CMK (cell line): ENCODE results near the gene DCST1.
A peak's percentile ranks its signal among the peaks of the same experiment; 100 is the strongest.

ENCODE experiments used
- DNase-seq: peaks from one replicate; pipeline ENCODE4 v3.0.0-alpha.2; 2010; ENCODE audit warnings: low read depth

DCST1 gene

GRCh38 chr1:155075535-155075934 lies 41.9 kb downstream of the DCST1 start:
- DNase-seq, result no peak

DNA sequence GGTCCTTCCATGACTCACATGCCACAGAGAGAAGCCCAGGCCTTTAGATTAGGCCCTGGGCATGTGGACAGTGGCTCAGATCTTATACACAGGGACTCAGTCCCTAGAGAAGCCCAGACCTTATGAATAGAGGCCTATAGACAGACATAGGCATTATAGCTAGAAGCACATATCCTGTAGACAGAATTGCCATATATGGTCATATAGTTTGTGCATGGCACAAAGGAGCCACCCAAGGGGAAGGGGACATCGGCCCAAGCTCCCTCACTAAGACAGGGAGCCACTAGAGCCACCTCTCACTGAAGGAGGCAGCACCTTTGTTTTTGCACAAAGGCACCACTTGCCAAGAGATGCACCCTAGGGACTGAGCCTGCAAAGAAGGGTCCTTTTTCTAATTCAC lies 42.7 kb downstream of the DCST1 start:
- DNase-seq, result no peak

DNA sequence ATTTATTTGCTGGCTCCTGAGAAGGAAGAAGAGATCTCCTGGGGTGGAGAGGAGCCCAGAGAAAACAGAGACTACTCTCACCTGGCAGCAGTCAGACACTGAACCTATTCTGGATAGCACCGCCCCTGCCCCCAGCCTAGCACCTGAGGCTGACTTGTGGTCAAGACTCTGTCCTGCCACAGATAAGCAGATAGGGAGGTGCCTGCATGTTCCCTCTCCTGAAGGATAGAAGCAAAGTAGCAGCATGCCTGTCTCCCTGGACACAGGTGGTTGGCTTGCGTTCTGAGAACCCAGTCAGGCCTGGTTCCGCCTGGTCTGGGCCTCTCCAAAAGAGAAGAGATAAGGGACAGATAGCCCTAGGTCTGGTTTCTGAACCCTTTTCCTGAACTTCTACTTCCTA lies 43.7 kb downstream of the DCST1 start:
- no peak for DNase-seq

DNA sequence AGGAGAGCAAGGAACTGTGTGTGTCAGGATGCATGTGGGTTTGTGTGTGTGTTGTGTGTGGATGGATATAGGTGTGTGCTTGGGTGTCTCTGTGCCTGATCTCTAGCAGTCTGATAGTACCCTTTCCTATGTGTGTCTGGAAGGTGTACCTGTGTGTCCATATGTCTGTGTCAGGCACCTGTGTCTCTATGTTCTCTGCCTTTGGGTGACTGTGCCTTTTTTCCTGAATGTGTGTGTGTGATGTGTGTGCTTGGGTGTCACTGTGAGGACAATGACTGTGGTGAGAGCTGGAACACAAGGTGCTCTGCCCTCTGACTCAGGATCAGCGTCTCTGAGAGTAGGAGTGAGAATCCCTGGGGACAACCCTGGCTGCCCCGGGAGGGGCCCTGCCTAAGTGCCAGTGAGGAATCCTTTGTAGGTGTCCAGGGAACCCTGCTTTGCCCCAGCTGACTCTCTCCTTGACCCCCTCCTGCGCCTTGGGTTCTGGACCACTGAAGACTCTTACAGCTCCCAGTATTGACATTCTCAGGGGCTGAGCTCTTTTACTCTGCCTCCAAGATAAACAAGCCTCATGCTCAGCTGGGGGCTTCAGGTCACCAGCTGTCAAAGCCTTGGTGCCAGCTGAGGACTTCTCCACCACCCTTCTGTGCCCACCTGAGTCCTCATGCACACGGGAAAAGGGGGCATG lies 44.3 kb downstream of the DCST1 start:
- DNase-seq, result no peak

GRCh38 chr1:155078469-155079209 lies 45.0 kb downstream of the DCST1 start, which contains the start of gene EFNA3:
Gene EFNA3 (plus strand): TSS chr1:155078837. CDS start chr1:155078942, 105 bp downstream.
- DNase-seq, result peak; percentile 66

DNA sequence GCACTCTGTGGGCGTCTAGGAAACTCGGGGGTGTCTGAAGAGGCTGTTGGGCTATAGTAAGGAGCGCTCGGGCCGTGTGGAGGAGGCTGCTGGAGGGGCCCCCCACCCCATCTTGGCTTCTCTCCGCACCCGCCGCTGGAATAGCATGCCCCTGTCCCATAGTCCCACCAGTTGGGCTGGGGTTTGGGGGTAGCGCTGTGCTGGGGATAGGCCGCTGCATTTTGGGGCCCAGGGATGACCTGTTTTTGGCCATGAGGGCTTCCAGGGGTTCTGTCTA lies 45.5 kb downstream of the DCST1 start:
- no peak for DNase-seq

DNA sequence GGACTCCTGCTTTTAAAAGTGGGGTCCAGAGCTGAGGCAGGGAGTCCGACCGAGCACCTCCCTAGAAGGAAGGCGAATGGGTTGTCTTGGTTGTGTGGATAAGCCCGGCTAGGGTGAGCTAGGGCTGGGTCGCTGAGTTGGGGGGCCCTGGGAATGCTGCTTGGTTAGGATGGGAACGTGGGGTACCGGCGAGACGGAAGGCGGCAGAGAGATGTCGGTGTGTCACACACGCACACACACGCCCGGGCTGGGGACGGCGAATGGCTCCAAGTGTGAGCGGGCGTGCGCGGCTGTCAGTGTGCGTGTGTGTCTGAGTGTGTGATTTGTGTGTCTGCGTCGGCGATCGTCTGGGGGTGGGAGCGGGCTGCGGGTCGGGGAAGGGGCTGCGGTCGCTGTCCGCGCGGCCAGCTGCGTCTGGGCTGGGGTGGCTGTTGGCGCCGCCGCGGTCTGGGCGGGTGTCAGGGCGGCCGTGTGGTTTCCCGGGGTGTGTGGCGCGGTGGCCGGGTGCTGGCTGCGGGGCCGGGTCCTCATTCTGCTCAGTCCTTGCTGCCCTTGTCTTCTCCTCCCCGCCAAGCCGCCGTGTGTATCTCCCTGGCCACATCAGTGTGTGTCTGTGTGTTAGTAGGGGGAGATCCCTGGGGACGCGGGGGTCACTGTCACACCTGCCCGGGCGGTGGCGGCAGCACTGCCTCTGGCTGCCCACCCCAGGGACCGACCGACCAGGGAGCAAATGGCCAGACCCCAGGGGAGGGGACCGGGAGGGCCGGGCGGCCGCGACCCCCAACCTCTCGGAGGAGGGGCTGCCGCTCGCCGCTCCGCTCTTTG lies 46.1 kb downstream of the DCST1 start:
- no peak for DNase-seq

DNA sequence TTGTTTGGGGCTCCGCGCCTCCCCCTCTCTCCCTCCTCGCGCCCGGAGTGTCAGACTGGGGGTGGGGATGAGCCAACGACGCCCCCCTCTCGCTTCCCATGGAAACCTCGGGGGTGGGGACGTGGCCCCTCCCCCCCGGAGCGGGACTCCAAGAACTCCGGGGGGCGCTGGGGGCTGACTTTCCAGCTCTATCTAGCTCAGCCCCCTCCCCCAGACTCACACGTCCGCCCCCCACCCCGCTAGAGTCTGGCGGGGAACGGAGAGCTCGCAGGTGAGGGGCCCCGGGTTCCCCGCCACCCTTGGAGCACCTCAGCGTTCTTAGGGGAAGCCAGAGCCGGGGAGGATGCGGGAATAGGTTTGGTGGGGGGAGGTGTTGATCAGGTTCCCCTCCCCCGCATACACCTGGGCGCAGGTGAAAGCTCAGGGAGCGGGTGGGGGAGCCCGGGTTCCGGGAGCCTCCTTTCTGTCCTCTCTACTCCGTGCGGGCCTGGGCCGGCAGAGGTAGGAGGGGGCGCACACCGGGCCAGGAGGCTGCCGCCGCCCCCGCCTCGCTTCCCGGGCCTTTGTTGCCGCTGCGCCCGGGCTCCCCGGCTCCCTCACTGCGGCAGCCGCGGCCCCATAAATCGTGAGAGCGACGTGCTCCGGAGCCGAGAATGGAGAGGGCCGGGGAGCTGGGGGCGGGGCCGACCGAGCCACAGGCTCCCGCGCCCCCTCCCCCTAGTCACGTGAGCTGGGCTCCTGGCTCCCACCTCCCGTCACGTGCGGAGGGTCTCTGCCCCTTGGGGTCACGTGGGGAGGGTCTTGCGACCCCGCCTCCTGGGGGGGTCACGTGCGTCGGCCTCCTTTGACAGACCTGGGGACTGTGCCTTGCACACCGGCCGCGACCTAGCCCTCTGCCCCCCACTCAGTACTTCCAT lies 46.9 kb downstream of the DCST1 start:
- no peak for DNase-seq

GRCh38 chr1:155081472-155082300 lies 48.1 kb downstream of the DCST1 start:
- no peak for DNase-seq

DNA sequence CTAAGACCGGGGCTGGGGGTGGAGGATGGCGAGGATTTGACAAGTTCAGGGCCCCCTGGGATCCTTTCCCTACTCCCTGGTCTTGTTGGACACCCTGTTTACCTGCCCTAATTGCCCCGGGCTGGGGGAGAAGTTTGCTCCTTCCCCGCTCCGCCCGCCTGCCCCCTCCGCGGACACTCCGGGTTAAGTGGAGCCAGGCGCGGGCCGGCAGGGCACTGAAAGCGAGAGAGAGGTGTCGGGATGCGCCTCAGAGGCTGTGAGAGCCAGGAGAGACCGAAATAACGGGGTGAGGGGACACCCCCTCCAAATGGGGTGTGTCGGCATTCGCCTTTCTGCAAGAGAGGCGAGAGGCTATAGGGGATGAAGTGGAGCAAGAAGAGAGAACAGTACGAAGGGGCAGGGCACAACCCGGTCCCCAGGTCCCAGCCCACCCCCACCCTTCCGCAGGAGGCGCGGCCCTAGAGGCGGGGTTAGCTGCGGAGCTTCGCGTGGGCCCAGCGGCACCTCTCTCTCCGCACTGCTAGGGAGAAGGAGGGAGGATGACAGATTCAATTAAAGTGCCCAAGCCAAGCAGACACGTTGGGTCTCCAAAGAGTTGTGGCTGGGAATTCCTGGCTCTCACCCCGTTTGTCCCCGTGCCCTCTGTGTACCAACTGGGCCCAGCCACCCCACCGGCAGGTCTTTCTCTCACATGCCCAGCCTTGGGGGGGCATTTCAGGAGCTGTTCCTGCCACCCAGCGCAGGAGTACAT lies 48.9 kb downstream of the DCST1 start:
- DNase-seq, result no peak

GRCh38 chr1:155083052-155083541 lies 49.5 kb downstream of the DCST1 start:
- no peak for DNase-seq

GRCh38 chr1:155083865-155084721 lies 50.5 kb downstream of the DCST1 start:
- DNase-seq, result no peak

DNA sequence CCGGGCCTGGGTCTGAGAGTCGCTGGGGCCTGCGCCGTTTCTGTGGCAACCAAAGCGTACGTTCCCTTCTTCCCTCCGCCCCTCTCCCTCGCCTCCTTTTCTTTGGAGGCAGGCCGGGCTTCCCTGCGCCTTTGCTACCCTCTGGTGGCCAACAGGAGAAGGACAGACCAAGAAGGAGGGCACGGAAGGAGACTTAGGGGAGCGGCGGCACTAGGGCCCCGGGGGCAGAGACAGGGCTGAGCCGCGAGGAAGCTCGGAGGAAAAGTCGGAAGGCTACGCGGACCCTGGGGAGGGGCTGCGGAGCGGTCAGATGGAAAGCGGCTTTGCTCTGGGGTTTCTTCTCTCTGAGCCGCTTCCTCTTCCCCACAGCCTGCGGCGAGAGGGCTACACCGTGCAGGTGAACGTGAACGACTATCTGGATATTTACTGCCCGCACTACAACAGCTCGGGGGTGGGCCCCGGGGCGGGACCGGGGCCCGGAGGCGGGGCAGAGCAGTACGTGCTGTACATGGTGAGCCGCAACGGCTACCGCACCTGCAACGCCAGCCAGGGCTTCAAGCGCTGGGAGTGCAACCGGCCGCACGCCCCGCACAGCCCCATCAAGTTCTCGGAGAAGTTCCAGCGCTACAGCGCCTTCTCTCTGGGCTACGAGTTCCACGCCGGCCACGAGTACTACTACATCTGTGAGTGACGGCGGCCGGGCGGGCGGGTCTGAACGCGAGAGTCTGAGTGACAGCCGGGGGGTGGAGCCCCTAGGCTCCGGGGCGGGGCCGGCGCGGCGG lies 51.3 kb downstream of the DCST1 start:
- DNase-seq, result peak; percentile 87

- no peak for DNase-seq
Observed at GRCh38 chr1:155085504-155086127, 52.0 kb downstream of the DCST1 start.

DNA sequence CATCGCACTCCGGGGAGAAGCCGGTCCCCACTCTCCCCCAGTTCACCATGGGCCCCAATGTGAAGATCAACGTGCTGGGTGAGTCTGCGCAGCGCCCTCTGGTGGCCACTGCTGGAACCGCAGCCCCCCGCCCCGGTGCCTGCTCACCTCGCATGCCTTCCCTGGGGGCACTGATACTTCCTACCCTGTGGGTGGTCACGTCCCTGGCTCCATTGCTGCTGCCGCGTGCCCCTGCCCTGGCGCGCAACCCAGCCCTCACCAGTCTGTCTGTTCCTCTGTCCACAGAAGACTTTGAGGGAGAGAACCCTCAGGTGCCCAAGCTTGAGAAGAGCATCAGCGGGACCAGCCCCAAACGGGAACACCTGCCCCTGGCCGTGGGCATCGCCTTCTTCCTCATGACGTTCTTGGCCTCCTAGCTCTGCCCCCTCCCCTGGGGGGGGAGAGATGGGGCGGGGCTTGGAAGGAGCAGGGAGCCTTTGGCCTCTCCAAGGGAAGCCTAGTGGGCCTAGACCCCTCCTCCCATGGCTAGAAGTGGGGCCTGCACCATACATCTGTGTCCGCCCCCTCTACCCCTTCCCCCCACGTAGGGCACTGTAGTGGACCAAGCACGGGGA lies 52.6 kb downstream of the DCST1 start:
- DNase-seq, result no peak

DNA sequence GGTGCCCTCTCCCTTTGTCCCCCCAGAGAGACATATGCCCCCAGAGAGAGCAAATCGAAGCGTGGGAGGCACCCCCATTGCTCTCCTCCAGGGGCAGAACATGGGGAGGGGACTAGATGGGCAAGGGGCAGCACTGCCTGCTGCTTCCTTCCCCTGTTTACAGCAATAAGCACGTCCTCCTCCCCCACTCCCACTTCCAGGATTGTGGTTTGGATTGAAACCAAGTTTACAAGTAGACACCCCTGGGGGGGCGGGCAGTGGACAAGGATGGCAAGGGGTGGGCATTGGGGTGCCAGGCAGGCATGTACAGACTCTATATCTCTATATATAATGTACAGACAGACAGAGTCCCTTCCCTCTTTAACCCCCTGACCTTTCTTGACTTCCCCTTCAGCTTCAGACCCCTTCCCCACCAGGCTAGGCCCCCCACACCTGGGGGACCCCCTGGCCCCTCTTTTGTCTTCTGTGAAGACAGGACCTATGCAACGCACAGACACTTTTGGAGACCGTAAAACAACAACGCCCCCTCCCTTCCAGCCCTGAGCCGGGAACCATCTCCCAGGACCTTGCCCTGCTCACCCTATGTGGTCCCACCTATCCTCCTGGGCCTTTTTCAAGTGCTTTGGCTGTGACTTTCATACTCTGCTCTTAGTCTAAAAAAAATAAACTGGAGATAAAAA lies 53.4 kb downstream of the DCST1 start:
- DNase-seq, result no peak
